ENCODE data around the gene HEATR1.

Gene HEATR1

GRCh38 chr1:236576004-236576403 lies 28.3 kb downstream of the HEATR1 start:
- Histone ChIP-seq H3K27ac (ENCODE audit: extremely low read depth, low read depth, low read length) (no peak overlapping the region), H3K36me3 (ENCODE audit: control insufficient read depth in 2 of 2, insufficient read depth in 1 of 2, low read length in 2 of 2) (peaks cover 81 to 83% of the 10 kb centered on the region in 2 experiments), H3K4me1 (ENCODE audit: control insufficient read depth, insufficient read depth, low read length) (no peaks in the 10 kb centered on the region), H3K9me3 (ENCODE audit: control insufficient read depth, insufficient read depth, low read depth, low read length) (no peaks in the 10 kb centered on the region), H3K4me3 (ENCODE audit: low read depth, low read length) (no peak overlapping the region)
- CTCF ChIA-PET = interaction anchor here (1.2 kb wide), 1 partner anchor 40 kb away, joined by 3 read pairs; no protein-coding TSS in a partner anchor
- POLR2A ChIA-PET = no interaction called here
- no peak for TF ChIP-seq ZNF2 (tag by site-specific recombination; IDR thresholded peaks at IDR 0.05)
- no peak for TF ChIP-seq ZNF155 (tag by site-specific recombination; IDR thresholded peaks at IDR 0.05)
- no peak for TF ChIP-seq ZNF146 (tag by site-specific recombination; IDR thresholded peaks at IDR 0.05)
- TF ChIP-seq ZNF785 (tag by site-specific recombination; IDR thresholded peaks at IDR 0.05) = no peak
- TF ChIP-seq ZNF580 (tag by site-specific recombination; IDR thresholded peaks at IDR 0.05) = no peak
- no peak for TF ChIP-seq ZNF341 (tag by site-specific recombination; IDR thresholded peaks at IDR 0.05; ENCODE audit: low read depth)
- no peak for TF ChIP-seq ZNF830 (tag by site-specific recombination; IDR thresholded peaks at IDR 0.05; ENCODE audit: low read depth)
- no peak for TF ChIP-seq ZBTB44 (tag by site-specific recombination; IDR thresholded peaks at IDR 0.05)
- TF ChIP-seq ZNF529 (tag by site-specific recombination; IDR thresholded peaks at IDR 0.05; ENCODE audit: insufficient replicate concordance) = no peak
- TF ChIP-seq, protein P1, sequence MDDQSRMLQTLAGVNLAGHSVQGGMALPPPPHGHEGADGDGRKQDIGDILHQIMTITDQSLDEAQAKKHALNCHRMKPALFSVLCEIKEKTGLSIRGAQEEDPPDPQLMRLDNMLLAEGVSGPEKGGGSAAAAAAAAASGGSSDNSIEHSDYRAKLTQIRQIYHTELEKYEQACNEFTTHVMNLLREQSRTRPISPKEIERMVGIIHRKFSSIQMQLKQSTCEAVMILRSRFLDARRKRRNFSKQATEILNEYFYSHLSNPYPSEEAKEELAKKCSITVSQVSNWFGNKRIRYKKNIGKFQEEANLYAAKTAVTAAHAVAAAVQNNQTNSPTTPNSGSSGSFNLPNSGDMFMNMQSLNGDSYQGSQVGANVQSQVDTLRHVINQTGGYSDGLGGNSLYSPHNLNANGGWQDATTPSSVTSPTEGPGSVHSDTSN (CRISPR knock-in tag; IDR thresholded peaks at IDR 0.05) = no peak
- TF ChIP-seq ZNF433 (tag by site-specific recombination; IDR thresholded peaks at IDR 0.05; ENCODE audit: low read depth) = no peak
- no peak for TF ChIP-seq ZNF169 (tag by site-specific recombination; IDR thresholded peaks at IDR 0.05)
- TF ChIP-seq ZNF600 (tag by site-specific recombination; IDR thresholded peaks at IDR 0.05) = no peak
- TF ChIP-seq, protein P2, sequence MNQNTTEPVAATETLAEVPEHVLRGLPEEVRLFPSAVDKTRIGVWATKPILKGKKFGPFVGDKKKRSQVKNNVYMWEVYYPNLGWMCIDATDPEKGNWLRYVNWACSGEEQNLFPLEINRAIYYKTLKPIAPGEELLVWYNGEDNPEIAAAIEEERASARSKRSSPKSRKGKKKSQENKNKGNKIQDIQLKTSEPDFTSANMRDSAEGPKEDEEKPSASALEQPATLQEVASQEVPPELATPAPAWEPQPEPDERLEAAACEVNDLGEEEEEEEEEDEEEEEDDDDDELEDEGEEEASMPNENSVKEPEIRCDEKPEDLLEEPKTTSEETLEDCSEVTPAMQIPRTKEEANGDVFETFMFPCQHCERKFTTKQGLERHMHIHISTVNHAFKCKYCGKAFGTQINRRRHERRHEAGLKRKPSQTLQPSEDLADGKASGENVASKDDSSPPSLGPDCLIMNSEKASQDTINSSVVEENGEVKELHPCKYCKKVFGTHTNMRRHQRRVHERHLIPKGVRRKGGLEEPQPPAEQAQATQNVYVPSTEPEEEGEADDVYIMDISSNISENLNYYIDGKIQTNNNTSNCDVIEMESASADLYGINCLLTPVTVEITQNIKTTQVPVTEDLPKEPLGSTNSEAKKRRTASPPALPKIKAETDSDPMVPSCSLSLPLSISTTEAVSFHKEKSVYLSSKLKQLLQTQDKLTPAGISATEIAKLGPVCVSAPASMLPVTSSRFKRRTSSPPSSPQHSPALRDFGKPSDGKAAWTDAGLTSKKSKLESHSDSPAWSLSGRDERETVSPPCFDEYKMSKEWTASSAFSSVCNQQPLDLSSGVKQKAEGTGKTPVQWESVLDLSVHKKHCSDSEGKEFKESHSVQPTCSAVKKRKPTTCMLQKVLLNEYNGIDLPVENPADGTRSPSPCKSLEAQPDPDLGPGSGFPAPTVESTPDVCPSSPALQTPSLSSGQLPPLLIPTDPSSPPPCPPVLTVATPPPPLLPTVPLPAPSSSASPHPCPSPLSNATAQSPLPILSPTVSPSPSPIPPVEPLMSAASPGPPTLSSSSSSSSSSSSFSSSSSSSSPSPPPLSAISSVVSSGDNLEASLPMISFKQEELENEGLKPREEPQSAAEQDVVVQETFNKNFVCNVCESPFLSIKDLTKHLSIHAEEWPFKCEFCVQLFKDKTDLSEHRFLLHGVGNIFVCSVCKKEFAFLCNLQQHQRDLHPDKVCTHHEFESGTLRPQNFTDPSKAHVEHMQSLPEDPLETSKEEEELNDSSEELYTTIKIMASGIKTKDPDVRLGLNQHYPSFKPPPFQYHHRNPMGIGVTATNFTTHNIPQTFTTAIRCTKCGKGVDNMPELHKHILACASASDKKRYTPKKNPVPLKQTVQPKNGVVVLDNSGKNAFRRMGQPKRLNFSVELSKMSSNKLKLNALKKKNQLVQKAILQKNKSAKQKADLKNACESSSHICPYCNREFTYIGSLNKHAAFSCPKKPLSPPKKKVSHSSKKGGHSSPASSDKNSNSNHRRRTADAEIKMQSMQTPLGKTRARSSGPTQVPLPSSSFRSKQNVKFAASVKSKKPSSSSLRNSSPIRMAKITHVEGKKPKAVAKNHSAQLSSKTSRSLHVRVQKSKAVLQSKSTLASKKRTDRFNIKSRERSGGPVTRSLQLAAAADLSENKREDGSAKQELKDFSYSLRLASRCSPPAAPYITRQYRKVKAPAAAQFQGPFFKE (tag by site-specific recombination; IDR thresholded peaks at IDR 0.05; ENCODE audit: borderline replicate concordance) = no peak
- no peak for TF ChIP-seq RBAK (tag by site-specific recombination; IDR thresholded peaks at IDR 0.05)
- TF ChIP-seq ZNF558 (tag by site-specific recombination; IDR thresholded peaks at IDR 0.05) = no peak
- TF ChIP-seq ZNF596 (tag by site-specific recombination; IDR thresholded peaks at IDR 0.05) = no peak
- no peak for TF ChIP-seq SETDB1 (IDR thresholded peaks at IDR 0.05; ENCODE audit: insufficient read length, low read length)
- no peak for TF ChIP-seq EGR2 (tag by site-specific recombination; IDR thresholded peaks at IDR 0.05; ENCODE audit: low read depth)

Data from HEK293 (cell line).